ENCODE data around the gene FLRT1.
"Not testable (repeated sequence)": the region's sequence is repeated elsewhere in the genome, so short reads cannot be mapped to it uniquely, and the experiment has no call there.

The FLRT1 gene

DNA sequence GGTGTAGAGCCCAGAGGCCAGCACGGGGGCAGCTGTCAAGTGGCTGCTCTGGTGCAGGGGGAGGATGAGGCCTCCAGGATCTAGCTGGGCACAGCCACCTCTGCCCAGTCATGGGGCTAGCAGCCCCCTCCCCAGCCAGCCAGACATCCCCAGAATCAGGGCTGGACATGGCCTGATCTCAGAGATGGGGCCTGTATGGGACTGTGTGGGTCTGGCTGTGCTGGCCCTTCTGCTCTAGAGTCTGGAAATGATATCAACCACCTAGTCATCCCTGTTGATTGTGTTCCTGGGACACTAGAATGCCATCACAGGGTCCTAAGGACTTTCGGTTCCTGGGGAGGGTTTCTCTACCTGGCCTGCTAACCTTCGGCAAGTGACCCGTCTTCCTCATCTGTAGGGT lies 2.8 kb downstream of the FLRT1 start:
- Histone ChIP-seq H3K4me3 (ENCODE audit: low read length) (no peak overlapping the region), H3K9ac (ENCODE audit: low read depth, low read length) (no peak overlapping the region), H3K4me1 (ENCODE audit: insufficient read depth, low read length) (peaks cover 4% of the 10 kb centered on the region; the same call in 1 of the 2 replicates), H3K9me3 (ENCODE audit: insufficient read depth, low read depth, low read length) (no peaks in the 10 kb centered on the region), H3K36me3 (ENCODE audit: insufficient read depth, low read length) (no peaks in the 10 kb centered on the region), H3K27me3 (ENCODE audit: insufficient read depth, low read length) (peaks cover 71% of the 10 kb centered on the region), H3K27ac (ENCODE audit: low read depth, low read length) (no peak overlapping the region)
- WGBS, result 90% methylated on average over 4 of the region's 4 CpGs

DNA sequence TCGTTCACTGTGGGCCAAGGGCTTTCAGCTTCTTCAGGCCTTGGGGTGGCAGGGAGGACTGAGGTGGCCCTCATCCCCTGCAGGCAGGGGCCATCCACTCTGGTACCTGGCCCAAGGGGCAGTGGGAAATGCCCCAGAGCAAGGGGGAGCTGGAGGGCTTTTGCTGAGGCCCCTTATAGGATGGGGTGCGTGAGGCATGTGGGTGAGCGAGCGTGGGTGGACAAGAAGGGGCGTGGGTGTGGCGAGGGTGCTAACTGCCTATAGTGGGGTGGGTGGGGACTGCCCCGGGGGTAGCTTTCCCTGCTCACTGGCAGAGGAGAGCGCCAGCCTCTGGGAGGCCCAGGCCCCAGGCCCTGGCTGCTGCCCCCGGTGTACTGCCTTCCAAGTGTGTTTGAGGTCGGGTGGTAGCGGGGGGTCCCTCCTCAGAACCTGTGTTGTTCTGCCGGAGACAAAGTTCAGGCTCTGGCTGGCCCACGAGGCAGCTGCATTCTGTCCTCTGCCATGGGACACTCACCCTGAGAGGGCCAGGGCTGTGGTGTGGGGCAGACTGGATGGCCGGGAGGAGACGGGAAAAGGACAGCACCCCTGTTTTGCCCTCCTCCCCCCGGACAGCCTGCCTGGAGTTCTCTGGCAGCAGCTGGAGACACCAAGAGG lies 3.4 kb downstream of the FLRT1 start:
- Histone ChIP-seq H3K27ac (ENCODE audit: low read depth, low read length) (no peak overlapping the region), H3K36me3 (ENCODE audit: insufficient read depth, low read length) (no peaks in the 10 kb centered on the region), H3K27me3 (ENCODE audit: insufficient read depth, low read length) (peaks cover 71% of the 10 kb centered on the region), H3K9me3 (ENCODE audit: insufficient read depth, low read depth, low read length) (no peaks in the 10 kb centered on the region), H3K4me1 (ENCODE audit: insufficient read depth, low read length) (peaks cover 4% of the 10 kb centered on the region; the same call in 1 of the 2 replicates), H3K9ac (ENCODE audit: low read depth, low read length) (no peak overlapping the region), H3K4me3 (ENCODE audit: low read length) (no peak overlapping the region)
- 90% methylated on average over 16 of the region's 16 CpGs for WGBS

DNA sequence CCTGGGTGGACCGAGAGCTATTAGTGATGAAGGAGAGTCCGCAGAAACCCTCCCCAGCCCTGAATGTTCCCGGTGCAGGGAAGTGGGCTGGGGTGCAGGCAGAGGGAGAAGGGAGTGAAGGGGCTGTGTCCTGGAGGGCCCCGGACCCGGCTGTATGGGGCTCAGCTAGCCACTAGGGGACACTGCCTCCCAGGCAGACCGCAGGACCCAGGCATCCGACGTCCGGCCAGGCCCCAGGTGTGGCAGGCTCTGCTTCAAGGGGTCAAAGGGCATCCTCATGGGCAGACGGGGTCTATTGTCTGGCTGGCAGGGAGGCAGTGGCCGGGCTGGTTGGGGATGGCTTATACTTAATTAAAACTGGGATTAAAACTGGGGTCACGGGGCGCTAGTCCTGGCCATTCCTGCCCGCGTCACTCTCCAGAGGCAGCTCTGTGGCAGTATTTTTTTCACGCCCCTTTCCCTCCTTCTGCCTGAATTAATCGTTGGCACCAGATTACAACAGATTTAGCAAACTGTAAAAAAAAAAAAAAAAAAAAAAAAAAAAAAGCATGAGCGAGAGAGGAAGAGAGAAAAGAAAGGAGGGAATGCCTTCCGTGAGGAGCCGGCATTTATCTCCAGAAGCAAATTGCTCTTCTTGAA lies 5.1 kb downstream of the FLRT1 start:
- H3K27me3 ChIP-seq (ENCODE audit: insufficient read depth, low read length), result peaks cover 61% of the 10 kb centered on the region
- H3K9me3 ChIP-seq (ENCODE audit: insufficient read depth, low read depth, low read length), result no peaks in the 10 kb centered on the region
- H3K36me3 ChIP-seq (ENCODE audit: insufficient read depth, low read length), result no peaks in the 10 kb centered on the region
- H3K9ac ChIP-seq (ENCODE audit: low read depth, low read length), result no peak overlapping the region
- no peak overlapping the region for H3K4me3 ChIP-seq (ENCODE audit: low read length)
- H3K27ac ChIP-seq (ENCODE audit: low read depth, low read length), result no peak overlapping the region
- H3K4me1 ChIP-seq (ENCODE audit: insufficient read depth, low read length), result peaks cover 4% of the 10 kb centered on the region; the same call in 1 of the 2 replicates
- 61% methylated on average over 17 of the region's 20 CpGs for WGBS

DNA sequence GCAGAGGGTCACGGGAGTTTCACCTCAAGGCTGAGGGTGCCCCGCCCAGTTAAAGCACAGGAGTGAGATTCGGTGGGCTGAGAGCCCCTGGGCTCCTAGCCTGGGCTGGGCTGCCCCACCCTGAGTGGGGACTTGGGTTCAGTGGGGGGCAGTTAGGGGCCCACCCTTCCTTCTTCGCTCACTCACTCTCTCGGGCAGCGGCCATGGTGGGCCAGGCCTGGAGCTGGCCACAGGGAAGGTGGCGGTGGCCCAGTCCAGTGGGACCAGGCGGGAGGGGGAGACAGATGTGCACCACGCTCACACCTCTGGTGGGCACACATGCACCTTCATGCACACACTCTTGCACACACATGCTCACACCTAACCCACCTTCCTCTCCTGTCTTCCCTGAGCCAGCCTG lies 6.1 kb downstream of the FLRT1 start:
- WGBS, result 93% methylated on average over 9 of the region's 9 CpGs
- H3K27ac ChIP-seq (ENCODE audit: low read depth, low read length), result no peak overlapping the region

DNA sequence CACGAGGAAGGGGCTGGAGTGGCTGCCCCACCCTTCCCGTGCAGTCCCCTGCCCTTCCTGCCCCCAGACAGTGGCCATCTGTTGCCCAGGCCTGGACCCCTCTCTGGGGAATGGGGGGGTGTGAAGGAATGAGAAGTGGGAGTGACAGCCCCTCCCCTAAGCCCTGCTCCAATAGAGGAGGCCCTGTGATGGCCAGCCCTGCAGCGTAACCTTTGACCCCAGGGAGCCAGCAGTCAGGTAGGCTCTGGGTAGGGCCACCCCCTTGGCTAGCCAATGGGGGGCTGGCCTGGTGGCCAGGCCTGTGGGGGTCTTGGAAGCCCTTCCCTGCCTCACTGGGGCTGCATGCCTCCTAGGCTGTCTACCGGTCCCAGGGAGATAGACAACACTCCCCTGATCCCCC lies 6.6 kb downstream of the FLRT1 start:
- no peaks in the 10 kb centered on the region for H3K9me3 ChIP-seq (ENCODE audit: insufficient read depth, low read depth, low read length)
- 81% methylated on average over 4 of the region's 4 CpGs for WGBS
- H3K27me3 ChIP-seq (ENCODE audit: insufficient read depth, low read length), result peaks cover 54% of the 10 kb centered on the region
- no peaks in the 10 kb centered on the region for H3K36me3 ChIP-seq (ENCODE audit: insufficient read depth, low read length)
- no peak overlapping the region for H3K4me3 ChIP-seq (ENCODE audit: low read length)
- no peak overlapping the region for H3K27ac ChIP-seq (ENCODE audit: low read depth, low read length)
- H3K4me1 ChIP-seq (ENCODE audit: insufficient read depth, low read length), result no peaks in the 10 kb centered on the region
- H3K9ac ChIP-seq (ENCODE audit: low read depth, low read length), result no peak overlapping the region

More for the DNA sequence above, 6.1 kb downstream of the FLRT1 start:
- H3K9ac ChIP-seq (ENCODE audit: low read depth, low read length), result no peak overlapping the region
- H3K36me3 ChIP-seq (ENCODE audit: insufficient read depth, low read length), result no peaks in the 10 kb centered on the region
- peaks cover 59% of the 10 kb centered on the region for H3K27me3 ChIP-seq (ENCODE audit: insufficient read depth, low read length)
- no peak overlapping the region for H3K4me3 ChIP-seq (ENCODE audit: low read length)
- H3K4me1 ChIP-seq (ENCODE audit: insufficient read depth, low read length), result peaks cover 3% of the 10 kb centered on the region; the same call in 1 of the 2 replicates
- no peaks in the 10 kb centered on the region for H3K9me3 ChIP-seq (ENCODE audit: insufficient read depth, low read depth, low read length)

DNA sequence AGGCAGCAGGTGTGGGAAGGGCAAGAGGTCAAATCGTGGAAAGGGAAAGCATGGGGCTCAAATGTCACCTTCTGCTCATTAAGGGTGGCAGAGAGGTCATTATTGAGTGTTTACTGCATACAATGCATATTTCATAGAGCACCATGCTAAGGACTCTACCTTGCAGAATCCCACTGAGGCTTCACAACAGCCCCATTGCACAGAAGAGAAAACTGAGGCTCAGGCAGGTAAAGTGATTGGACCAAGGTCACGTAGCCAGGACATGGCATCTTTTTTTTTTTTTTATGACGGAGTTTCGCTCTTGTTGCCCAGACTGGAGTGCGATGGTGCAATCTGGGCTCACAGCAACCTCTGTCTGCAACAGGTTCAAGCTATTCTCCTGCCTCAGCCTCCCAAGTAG lies 7.8 kb downstream of the FLRT1 start:
- H3K36me3 ChIP-seq (ENCODE audit: insufficient read depth, low read length), result no peaks in the 10 kb centered on the region
- no peaks in the 10 kb centered on the region for H3K9me3 ChIP-seq (ENCODE audit: insufficient read depth, low read depth, low read length)
- H3K4me3 ChIP-seq (ENCODE audit: low read length), result no peak overlapping the region
- no peak overlapping the region for H3K9ac ChIP-seq (ENCODE audit: low read depth, low read length)
- no peaks in the 10 kb centered on the region for H3K4me1 ChIP-seq (ENCODE audit: insufficient read depth, low read length)
- H3K27ac ChIP-seq (ENCODE audit: low read depth, low read length), result no peak overlapping the region
- WGBS, result 87% methylated on average over 5 of the region's 5 CpGs
- peaks cover 42% of the 10 kb centered on the region for H3K27me3 ChIP-seq (ENCODE audit: insufficient read depth, low read length)

DNA sequence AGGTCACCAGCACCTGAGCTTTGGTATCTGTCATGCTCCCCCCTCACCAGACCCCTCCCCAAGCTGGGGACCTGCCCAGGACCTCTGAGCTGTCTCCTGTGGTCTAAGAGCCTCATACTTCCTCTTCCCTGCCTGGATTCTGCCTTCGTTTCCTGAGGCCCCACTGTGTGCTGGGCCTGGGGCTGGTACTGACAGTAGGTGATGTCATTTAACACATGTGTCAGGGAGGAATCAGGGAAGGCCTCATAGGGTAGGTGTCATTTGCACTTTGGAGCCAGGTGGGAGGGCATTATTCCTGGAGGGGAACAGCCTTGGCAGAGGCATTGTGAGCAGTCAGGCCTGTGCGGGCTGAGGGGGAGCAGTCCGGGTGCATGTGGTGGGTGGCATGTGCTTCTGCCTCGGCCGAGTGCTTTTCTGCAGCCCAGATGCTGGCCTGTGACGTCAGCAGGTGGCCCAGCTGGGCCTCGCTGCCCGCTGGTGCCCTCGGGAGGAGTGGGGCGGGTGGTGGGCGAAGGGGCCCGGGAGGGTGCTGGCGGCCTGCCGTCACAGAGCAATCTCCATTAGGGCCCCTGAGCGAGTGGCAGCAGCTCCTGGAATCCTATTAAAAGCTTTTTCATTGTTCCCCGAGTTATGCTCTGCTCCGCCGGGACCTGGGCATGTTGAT lies 9.1 kb downstream of the FLRT1 start:
- 88% methylated on average over 18 of the region's 18 CpGs for WGBS
- H3K27ac ChIP-seq (ENCODE audit: low read depth, low read length), result no peak overlapping the region
- no peak overlapping the region for H3K4me3 ChIP-seq (ENCODE audit: low read length)
- H3K4me1 ChIP-seq (ENCODE audit: insufficient read depth, low read length), result no peaks in the 10 kb centered on the region
- H3K27me3 ChIP-seq (ENCODE audit: insufficient read depth, low read length), result peaks cover 29% of the 10 kb centered on the region
- no peak overlapping the region for H3K9ac ChIP-seq (ENCODE audit: low read depth, low read length)
- H3K9me3 ChIP-seq (ENCODE audit: insufficient read depth, low read depth, low read length), result no peaks in the 10 kb centered on the region
- no peaks in the 10 kb centered on the region for H3K36me3 ChIP-seq (ENCODE audit: insufficient read depth, low read length)

DNA sequence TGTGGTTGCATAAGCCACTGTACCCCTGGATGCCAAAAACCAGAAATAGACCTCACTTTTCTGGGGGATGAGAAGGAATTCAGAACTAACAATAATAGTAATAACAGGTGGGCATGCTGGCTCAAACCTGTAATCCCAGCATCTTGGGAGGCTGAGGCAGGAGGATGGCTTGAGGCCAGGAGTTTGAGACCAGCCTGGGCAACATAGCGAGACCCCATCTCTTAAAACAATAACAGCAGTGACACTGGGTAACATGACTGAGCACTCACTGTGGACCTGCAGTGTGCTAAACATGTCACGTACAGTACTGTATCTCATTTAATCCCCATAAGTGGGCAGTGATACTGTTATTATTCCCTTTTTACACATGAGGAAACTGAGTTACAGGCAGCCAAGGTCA lies 10.0 kb downstream of the FLRT1 start:
- Histone ChIP-seq H3K27me3 (ENCODE audit: insufficient read depth, low read length) (peaks cover 21% of the 10 kb centered on the region), H3K4me3 (ENCODE audit: low read length) (no peak overlapping the region), H3K36me3 (ENCODE audit: insufficient read depth, low read length) (no peaks in the 10 kb centered on the region), H3K9ac (ENCODE audit: low read depth, low read length) (no peak overlapping the region), H3K27ac (ENCODE audit: low read depth, low read length) (no peak overlapping the region), H3K9me3 (ENCODE audit: insufficient read depth, low read depth, low read length) (no peaks in the 10 kb centered on the region), H3K4me1 (ENCODE audit: insufficient read depth, low read length) (no peaks in the 10 kb centered on the region)
- WGBS, result 100% methylated on average over 2 of the region's 2 CpGs

DNA sequence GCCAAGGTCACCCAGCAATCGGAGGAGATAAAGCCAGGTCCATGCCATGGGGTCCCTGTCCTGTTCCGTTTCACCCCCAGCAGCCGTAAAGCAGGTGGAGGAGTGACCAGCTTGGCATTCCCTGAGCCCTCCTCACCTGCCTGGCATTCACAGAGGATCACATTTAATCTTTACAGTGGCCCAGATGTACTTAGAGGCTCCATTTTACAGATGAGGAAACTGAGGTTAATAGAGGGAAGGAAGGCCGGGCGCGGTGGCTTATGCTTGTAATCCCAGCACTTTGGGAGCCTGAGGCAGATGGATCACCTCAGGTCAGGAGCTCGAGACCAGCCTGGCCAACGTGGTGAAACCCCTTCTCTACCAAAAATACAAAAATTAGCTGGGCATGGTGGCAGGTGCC lies 11.6 kb downstream of the FLRT1 start:
- H3K36me3 ChIP-seq (ENCODE audit: insufficient read depth, low read length); H3K4me1 ChIP-seq (ENCODE audit: insufficient read depth, low read length); H3K4me3 ChIP-seq (ENCODE audit: low read length); H3K27ac ChIP-seq (ENCODE audit: low read depth, low read length); H3K9me3 ChIP-seq (ENCODE audit: insufficient read depth, low read depth, low read length); H3K9ac ChIP-seq (ENCODE audit: low read depth, low read length): not testable (repeated sequence)
- H3K27me3 ChIP-seq (ENCODE audit: insufficient read depth, low read length), result peaks cover 21% of the 10 kb centered on the region
- WGBS, result 97% methylated on average over 8 of the region's 8 CpGs

DNA sequence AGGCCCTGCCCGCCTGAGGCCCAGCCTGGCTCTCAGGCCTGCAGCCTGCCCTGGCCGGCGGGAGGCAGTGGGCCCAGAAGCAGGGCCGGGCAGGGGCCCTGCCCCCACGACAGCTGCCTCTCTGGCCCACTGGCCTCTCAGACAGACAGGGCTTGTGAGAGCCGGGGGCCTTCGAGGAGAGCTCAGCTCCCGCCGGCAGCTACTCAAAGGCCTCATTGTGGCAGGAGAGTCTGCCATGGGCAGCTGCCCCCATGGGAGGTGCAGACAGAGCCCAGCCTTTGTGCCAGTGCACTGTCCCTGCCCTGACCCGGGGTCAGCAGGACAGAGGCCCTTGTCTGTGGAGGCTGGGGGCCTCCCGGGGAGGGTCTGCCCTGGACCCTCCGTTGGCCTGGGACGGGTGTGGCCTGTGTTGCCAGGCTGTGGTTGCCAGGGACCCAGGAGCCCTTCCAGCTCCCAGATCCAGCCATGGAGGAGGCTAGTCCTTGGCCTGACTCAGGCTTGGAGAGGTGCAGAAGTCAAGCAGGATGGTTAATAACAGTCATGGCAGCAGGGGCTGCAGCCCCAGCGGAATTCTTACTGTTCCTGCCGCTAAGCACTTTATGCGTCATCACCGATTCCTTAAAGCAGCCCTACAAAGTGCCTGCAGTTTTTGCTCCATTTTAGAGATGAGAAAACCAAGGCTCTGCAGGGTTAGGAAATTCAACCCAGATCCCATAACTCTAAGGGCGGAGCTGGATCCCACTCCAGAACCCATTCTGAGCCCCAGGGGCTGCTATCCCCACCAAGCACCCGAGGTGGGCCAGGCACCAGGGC lies 12.5 kb downstream of the FLRT1 start:
- H3K27ac ChIP-seq (ENCODE audit: low read depth, low read length), result no peak overlapping the region
- no peak overlapping the region; the same call in 1 of the 2 replicates for H3K9ac ChIP-seq (ENCODE audit: low read depth, low read length)
- H3K27me3 ChIP-seq (ENCODE audit: insufficient read depth, low read length), result peaks cover 21% of the 10 kb centered on the region
- H3K36me3 ChIP-seq (ENCODE audit: insufficient read depth, low read length), result no peaks in the 10 kb centered on the region
- peaks cover 8% of the 10 kb centered on the region for H3K4me1 ChIP-seq (ENCODE audit: insufficient read depth, low read length)
- no peaks in the 10 kb centered on the region for H3K9me3 ChIP-seq (ENCODE audit: insufficient read depth, low read depth, low read length)
- 81% methylated on average over 19 of the region's 19 CpGs for WGBS
- no peak overlapping the region for H3K4me3 ChIP-seq (ENCODE audit: low read length)

DNA sequence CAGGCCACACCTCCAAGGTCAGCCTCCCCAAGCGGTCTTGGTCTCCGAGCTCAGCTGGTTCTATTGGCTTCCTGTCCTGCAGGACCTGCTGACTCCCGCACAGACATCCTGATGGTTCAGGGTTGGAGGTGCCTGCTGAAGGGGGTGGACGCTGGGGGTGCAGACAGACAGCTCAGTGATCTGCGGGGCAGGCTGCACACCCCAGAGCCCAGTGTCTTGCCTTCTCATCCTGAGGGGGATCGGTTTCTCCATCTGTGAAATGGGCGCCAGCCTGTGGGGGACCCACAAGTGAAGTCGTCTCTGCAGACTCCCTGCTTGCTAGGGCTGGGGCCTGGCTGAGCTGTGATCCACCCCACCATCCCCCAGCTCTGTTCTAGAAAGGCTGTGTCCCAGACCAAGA lies 13.8 kb downstream of the FLRT1 start:
- peaks cover 15% of the 10 kb centered on the region for H3K27me3 ChIP-seq (ENCODE audit: insufficient read depth, low read length)
- H3K9ac ChIP-seq (ENCODE audit: low read depth, low read length), result no peak overlapping the region
- H3K9me3 ChIP-seq (ENCODE audit: insufficient read depth, low read depth, low read length), result no peaks in the 10 kb centered on the region
- no peaks in the 10 kb centered on the region for H3K36me3 ChIP-seq (ENCODE audit: insufficient read depth, low read length)
- 88% methylated on average over 8 of the region's 8 CpGs for WGBS
- no peak overlapping the region for H3K4me3 ChIP-seq (ENCODE audit: low read length)
- H3K27ac ChIP-seq (ENCODE audit: low read depth, low read length), result no peak overlapping the region
- peaks cover 20% of the 10 kb centered on the region for H3K4me1 ChIP-seq (ENCODE audit: insufficient read depth, low read length)
